Stimulated activated naive CD4-positive, alpha-beta T cell (primary cell): ENCODE data around the gene RACGAP1.

Experiments used
- DNase-seq, 6 experiments: peaks; one replicate each; lab custom pipeline; 2025; lab: John Stamatoyannopoulos, UW

Gene RACGAP1

DNA sequence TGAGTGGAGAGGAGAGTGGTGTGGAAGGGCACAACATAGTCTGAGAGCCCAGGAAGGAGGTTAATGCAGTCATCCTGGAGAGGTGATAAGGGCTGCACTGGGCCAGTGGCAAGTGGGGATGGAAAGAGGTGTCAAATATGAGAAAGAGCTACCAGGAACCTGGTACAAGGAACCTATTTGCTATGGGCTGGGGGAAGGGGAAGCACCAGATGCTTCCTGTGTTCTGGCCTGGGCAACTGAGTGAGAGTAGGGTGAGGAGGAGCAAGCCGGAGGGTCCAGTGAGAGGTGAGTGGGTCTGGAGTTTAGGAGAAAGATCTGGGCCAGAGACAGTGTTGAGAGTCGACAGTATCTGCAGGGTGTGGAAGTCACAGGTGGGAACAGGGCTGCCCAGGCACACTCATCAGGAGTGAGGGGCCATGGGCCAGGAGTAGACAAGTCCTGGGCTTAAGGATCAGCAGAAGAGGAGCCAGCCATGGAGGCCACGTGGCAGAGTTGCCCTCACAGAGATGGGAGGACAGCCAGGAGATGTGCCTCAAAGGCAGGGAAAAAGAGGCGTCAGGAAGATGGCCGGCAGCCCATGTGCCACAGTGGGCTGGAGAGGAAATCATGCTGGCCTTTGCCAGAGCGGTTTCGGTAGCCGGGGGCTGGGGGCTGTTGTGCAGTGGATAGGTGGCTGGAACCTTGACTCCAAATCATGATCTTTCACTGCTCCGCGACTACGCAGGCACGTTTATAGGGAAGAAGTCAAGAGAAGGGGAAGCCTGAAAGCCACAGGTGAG, 55.5 kb downstream of the RACGAP1 start:
- no peak for DNase-seq

DNA sequence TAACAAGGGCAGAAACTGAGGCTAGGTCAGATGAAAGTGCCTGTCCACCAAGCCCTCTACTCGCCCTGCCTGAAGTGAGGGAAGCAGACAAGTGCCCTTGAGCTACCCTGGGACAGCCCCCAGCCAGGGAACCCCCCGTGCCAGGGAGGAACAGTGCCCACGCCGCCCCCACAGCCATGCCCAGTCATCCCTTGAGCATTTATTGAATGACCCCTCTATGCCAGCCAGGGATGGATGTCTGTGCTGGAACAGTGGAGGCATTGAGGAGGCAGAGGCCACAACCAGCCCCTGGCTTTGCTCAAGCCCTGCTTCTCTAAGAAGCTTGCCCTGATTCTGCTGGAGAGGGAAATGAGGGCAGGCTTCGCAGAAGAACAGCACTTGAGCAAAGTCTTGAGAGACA, 56.3 kb downstream of the RACGAP1 start:
- DNase-seq: no peak

DNA sequence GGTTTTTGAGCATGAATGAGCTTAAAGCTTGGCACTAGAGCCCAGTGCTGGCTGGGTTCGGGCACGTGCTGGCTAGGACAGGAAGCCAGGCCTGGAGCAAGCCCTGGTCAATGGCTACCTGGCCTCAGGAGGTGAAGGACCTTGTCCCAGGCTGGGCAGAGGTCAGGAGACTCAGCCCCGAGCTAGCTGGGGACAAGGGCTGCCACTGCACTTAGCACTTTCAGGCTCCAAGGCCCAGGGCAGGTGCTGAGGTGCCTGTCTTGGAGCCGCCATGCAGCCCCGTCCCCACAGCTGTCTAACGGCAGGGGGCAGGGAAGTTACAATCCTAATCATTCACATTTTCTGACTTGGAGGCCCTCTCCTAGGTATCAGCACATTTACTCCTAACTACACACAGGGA, 56.8 kb downstream of the RACGAP1 start:
- DNase-seq: no peak

DNA sequence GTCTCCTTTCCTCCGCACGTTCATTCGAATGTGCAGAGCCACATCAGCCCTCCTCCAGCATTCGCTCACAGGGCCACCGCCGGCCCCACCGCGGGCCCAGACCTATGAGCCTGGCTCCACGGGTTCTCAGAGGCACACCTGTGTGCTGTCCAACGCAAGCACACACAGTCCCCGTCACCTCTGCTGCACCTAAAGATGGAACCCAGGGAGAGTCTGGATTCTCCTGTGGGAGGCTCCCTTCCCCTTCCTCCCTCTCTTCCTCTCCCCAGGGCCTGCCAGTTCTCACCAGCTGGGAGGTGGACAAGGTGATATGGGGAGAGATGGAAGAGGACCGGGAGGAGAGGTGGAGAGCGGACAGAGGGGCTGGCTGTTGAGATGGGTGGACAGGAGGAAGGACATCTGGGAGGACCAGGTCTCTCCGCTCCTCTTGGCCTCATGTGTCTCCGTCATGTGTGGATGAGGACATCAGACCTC, 57.5 kb downstream of the RACGAP1 start:
- no peak for DNase-seq

DNA sequence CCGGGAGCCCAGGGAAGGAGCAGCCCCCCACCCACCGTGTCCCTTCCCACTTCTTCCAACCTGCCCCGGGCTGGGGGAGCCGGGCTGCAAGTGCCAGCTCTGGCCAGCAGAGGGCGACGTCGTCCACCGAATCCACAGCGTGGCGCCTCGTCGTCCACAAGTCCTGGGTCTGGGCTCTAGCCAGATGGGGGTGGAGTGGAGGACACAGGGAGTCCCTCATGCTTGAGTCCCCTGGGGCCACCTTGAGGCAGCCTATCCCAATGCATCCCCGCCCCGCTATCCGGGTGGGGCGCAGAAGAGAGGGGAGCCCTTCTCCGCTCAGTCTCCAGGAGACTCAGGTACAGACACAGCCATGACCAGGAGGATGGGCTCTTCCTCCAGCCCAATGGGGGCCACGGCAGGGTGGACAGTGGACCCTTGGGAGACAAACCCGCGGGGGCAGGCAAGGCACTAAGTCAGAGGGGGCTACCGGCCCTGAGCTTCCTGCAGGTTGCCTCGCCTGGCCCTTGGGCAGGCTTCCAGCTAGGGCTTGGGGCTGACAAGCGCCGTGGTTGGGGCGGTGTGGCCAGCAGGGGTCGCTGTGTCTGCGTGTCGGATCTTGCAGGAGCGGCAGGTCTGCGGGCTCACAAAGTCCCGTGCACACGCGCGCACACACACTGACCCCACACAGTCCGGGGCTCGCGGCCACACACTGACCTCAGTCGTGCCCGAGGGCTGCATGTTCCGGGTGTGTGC, 58.1 kb downstream of the RACGAP1 start:
- peak; percentile 78 to 98 (median 88) for DNase-seq

DNA sequence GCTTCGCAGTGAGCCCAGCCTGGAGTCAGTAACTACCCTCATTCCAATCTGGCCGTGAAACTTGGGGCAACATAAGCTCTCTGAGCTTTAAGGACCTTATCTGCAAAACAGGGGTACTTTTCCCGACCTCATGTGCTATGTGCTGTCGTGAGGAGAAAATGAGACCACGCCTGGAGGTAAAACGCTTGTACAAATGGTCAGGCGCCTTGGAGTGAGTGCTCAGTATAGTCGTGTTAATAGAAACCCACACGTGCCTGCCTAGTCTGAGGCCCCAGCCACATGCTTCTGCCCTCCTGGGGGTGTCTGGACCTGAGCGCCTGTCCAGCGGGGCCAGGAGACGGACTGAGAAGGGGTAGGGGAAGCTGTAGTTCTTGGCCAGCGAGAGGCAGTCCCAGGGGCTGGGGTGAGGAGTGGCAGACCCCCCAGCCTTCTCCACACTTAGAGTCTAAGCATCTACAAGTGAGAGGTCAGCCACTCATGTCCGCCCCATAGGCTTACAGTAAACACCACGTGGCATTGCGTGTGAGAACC, 58.7 kb downstream of the RACGAP1 start:
- DNase-seq: no peak

DNA sequence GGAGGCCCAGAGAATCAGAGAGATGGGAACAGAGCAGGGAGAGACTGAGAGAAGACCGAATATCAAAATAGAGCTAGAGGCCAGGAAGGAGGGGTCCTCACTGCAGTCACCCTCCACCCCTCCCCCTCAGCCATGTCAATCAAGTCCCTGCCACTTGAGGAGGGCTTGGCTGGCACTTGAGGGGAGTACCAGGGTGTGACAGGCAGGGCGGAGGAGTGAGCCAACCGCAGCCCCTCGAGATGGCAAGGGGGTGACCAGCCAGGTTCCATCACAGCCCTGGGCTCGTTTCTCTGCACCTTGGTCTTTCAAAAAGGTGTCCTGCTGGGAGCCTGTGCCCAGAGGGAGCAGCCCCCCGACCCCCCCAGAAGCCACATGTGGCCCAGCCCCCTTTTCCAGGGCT, 59.5 kb downstream of the RACGAP1 start:
- no peak for DNase-seq

DNA sequence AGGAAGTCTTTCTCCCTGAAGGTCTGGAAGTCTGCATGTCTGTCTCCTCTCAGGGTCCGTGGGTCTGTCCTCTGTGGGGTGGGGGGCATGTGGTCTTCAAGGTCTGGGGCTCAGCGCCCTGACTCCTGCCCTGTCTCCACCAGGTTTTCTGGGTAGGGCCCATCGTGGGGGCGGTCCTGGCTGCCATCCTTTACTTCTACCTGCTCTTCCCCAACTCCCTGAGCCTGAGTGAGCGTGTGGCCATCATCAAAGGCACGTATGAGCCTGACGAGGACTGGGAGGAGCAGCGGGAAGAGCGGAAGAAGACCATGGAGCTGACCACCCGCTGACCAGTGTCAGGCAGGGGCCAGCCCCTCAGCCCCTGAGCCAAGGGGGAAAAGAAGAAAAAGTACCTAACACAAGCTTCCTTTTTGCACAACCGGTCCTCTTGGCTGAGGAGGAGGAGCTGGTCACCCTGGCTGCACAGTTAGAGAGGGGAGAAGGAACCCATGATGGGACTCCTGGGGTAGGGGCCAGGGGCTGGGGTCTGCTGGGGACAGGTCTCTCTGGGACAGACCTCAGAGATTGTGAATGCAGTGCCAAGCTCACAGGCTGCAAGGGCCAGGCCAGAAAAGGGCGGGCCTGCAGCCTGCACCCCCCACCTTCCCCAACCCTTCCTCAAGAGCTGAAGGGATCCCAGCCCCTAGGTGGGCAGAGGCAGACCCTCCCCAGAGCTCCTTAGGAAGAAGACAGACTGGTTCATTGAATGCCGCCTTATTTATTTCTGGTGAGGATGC, 60.3 kb downstream of the RACGAP1 start:
- DNase-seq: no peak

DNA sequence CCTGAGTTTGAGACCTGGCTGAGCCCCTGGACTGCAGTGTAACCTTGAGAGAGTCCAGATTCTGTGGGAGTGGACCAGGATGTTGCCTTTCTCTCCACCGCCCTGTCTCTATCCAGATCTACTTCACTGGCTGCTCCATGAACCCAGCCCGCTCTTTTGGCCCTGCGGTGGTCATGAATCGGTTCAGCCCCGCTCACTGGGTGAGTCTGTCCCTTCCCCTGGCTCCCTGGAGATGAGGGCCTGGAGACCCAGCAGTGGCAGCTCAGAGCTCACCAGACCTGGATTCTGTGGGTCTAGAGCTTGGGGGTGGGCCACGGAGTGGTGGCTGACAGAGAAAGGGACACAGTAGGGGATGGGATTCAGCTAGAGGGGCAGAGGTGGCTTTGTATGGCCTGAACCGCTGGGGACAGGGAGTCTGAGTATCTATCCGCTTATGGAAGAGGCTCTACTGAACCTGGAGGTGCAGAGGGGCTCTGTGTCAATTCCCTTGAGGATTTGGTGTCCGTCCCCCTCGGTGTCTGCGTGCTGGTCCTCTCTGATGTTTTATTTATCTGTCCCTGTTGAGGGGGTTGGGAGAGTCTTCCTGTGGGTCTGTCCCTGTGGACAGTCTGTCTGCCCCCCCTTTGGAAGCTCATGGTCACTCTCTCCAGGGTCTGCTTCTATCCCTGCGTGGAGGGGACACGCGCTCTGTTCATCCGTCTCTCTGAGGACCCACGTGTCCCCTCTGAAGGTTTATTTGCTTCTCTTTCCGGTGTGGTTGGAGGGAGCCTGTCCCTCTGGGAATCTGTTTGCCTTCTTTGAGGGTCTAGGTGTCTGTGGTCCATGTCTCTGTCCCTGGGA, 61.1 kb downstream of the RACGAP1 start:
- no peak for DNase-seq

DNA sequence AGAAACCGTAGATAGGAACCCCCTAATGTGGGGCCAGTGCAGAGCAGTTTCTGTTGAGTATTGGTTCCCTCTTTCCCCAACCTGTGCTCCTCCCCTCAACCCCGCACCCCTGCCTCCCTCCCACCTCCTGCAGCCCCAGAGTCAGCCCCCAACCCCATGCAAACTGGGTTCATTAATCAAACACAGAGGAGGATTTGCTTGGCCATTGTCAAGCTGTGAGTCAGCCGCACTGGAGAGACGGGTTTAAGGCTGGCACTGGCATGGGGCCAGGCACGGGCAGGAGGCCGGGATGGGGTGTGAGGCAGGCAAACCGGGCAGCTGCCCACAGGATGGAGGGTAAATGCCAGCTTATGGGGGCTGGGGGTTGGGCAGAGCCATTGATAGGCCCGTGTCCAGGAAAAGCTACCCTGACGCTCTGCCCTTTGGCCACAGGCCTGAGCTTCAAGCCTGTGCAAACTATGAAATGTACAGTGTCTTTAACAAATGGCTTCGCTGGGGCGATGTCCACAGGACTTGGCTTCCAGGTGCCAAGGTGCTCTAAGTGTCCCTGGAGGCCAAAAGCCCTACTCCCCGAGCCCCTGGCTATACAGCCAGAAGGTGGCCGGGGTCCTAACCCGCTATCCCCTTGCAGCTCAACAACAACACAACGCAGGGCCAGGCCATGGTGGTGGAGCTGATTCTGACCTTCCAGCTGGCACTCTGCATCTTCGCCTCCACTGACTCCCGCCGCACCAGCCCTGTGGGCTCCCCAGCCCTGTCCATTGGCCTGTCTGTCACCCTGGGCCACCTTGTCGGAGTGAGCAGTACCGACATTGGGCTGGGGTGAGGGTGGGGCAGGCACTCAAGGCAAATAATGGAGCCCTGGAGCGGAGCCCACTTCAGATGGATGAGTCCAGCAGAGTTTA, 62.2 kb downstream of the RACGAP1 start:
- DNase-seq: no peak

DNA sequence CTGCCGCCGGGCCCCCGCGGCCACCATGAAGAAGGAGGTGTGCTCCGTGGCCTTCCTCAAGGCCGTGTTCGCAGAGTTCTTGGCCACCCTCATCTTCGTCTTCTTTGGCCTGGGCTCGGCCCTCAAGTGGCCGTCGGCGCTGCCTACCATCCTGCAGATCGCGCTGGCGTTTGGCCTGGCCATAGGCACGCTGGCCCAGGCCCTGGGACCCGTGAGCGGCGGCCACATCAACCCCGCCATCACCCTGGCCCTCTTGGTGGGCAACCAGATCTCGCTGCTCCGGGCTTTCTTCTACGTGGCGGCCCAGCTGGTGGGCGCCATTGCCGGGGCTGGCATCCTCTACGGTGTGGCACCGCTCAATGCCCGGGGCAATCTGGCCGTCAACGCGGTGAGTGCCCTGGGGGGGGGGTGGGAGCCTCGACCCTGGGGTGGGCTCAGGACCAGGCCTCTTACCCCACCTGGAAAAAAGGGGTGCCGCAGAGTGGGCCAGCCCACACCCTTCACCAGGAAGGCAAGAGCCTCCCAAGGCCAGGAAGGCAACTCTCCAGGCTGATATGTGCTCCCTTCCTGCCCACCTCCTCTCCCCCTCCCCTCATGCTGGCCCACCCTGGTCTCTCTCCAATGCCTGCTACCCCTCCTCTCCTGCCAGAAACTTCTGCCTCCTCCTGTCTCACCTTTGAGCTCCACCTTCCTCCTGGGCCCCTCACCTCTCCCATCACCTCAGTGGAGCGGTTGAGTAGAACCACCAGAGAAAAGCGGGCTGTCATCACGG, 63.1 kb downstream of the RACGAP1 start:
- no peak for DNase-seq

DNA sequence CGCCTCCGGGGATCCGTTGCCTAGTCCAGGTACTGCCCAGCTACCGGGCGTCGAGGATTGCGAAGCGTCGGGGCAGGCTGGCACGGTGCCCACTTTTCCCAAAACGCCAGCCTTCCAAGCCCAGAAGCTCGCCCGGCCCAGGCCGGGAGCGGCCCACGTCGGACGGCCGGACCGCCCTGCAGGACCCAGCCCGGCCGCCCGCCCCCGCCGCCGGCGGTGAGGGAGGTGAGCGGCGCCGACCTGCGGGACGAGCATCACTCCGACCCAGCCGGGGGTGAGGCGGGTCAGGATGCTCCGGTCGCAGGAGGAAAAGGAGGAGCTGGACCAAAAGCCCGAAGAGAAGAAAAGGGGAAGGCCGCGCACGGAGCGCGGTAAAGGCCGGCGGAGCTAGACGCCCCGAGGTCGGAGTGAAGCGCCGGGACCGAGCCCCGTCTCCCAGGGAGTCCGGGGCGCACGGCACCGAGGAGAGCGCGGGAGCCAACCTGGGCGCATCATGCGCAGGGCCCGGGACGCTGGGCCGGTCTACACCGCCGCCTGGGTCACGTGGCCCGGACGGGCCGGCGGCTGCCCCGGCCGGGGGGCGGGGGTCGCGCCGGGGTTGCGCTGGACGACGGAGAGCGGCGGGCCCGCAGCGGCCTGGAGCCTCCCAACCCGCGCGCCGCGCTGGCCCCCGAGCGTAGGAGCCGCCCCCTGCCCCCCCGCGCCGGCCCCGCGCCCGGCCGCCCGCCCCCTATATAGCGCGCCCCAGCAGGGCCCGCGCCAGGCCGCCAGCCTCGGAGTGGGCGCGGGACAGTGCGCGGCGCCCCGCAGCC, 64.0 kb downstream of the RACGAP1 start, which contains the start of gene AQP5:
AQP5 (plus strand) TSS at position 762 of the 812 bp plus-strand sequence. CDS start 146 bp downstream, outside the sequence.
- DNase-seq: no peak

DNA sequence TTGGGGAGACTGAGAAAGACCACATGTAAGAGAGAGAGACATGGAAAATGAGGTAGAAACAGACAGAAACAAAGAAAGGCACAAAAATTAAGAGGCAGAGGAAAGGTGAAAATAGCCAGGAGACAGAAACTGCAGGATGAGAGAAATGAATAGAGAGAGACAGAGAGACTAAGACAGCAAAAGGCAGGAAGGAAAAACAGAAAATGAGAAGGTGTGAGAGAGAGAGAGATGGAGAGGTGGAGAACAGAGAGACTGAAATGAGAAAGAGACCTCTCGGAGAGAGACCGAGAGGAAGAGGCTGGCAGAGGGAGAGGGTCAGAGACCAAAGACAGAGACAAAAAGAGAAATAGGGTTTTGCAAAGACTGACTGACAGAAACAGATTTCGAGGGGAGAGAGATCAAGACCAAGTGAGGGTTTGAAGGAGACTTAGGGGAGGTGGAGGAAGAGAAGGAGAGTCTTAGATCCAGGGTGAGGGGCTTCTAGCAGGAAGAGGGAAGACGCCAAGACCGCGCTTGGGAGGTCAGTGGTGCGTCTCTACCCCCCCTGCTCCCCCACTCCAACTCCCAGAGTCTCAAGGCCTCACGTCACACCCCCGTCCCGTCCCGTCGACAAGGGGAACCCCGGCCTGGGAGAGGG, 64.7 kb downstream of the RACGAP1 start:
- no peak for DNase-seq

DNA sequence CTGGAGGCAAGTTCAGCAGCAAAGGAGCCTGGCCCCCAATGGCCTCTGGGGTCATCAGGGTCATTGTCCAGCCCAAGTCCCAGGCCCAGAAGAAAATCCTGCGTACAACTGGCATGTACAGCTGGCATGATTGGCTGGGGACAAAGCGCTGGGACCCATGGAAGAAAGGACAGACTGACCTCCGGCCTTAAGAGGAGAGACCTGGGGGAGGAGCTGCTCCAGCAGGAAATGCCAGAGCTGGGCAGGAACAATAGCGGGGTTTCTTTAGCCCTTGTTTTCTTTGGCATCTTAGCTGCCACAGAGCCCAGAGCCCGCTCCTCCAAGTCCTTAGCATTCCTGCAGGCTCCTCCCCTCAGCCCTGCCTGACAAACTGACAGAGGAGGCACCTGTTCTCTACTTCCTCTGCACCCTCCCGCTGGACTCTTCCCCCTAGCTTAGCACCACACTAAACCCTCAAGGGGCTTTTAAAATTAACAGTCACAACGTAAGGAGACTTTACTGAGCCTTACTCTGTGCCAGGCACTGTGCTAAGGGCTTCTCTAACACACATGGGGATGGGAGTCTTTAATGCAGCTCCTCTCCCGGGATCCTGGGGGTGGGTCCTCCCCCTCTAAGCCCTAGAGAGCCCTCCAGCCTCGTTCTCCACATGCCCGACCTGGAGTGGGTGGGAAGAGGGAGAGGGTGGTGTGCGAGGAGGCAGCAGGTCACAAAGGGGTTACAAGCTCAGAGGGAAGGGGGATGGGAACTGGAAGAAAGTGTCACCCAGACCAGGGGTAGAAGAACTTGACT, 65.4 kb downstream of the RACGAP1 start:
- no peak for DNase-seq

DNA sequence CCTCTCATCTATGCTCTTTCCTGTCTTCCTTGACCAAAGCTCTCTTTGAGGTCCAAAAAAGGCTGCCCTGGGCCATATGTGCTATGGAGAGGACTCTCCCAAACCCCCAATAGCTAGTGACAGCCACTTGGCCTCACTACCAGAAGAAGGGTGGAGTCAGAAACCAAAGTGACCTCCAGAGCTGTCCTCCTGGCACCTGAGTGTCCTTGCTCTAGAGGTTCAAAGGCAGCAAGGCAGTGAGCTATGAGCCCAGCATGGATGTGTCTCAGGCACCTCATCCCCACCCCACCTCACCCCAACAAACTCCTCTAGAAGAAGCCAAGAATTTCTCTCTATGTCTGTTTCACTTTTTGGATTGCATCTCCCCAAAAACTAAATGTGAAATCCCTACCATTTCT, 67.7 kb downstream of the RACGAP1 start:
- no peak for DNase-seq

DNA sequence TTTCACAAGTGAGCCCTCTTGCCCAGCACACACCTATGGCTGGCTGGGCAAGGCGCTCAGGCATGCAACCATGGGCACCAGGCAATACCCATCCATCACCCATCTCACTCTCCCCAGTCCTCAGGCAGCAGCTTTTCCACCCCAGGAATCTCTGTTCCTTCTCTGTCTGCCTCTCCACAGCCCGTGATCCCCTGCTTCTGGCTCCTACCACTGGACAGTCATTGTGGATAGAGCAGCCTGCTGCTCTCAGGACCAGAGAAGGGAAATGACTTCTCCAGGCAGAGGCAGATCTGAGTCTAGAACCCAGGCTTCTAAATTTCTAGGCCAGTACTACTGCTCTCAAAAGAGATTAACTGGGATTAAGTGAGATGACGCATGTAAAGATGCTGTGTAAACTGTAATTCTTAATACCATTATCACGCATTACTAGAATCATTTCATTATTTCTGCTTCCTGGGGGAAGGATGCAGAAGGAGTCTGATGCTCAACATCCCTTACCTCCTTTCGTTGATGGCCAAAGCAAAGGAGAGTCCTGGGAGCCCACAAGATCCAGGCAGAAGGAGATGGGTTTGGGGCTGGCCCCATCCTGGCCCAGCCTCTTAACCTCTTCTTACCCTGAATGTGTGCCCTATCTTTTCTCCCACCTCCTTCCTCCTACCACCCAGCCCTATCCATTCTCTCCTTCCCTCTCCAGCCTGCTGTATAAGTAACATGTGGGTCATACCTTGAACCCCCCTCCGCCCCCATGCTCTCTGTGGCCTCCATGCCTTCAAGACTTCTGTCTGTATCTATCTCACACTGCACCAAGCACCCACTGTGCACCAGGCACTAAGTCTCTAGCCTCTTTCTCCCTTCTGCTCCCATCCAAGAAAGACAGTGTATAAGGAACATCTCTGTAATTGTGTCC, 68.4 kb downstream of the RACGAP1 start:
- no peak for DNase-seq
